Measurements from ENCODE around the gene AMDHD1. TPM values are rescaled to one million over a fixed set of nuclear protein-coding genes. Genes with fewer than 3 reads are reported as not detected.

Gene AMDHD1
- total and polyA plus RNA-seq, 2 of the 8 experiments (the other 6 are each of a cell fraction or from before 2014, with no cell fraction given): 0.14 TPM; not detected in 1

DNA sequence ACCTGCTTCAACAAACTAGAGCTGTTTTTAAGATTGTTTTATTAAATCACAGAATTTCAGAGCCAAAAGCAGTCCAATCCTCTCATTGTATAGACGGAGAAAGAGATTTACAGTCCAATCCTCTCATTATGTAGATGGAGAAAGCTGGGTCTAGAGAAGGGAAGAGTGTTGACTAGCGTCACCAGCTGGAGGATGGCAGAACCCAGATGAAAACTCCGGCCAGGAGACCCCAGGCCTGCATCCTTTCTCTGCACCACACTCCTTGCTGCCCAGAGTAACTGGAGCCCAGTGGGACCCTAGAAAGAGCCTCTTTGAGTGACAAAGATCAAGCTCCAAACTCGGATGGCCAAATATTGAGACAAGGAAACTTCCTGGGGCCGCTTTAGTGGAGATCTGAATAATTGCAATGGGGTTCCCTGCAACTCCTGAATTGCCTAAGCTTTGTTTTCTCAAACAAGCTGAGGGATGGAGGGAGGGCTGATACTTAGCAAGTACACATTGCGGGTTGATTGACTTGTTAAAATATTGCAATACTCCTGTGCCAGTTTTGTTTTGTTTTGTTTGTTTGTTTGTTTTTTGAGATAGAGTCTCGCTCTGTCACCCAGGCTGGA, 12.5 kb downstream of the AMDHD1 start:
- Histone ChIP-seq H2BK12ac (ENCODE audit: low read depth, low read length) (no peak overlapping the region), H3K9ac (replicated peaks in 1 of 4; ENCODE audit: extremely low read depth in 1 of 4, low read depth in 3 of 4, low read length in 3 of 4) (no peak overlapping the region), H3K4me2 (ENCODE audit: insufficient read depth in 1 of 2, low read depth in 2 of 2, low read length in 2 of 2) (no peak overlapping the region), H2BK120ac (replicated peaks; ENCODE audit: low read depth, low read length) (no peak overlapping the region), H3K27ac (ENCODE audit: low read depth, low read length) (no peak overlapping the region), H3K4me3 (ENCODE audit: extremely low read depth in 1 of 4, insufficient read depth in 2 of 4, low read depth in 3 of 4, low read length in 4 of 4) (no peak overlapping the region), H2BK20ac (ENCODE audit: low read length) (no peak overlapping the region), H4K5ac (ENCODE audit: insufficient read length, low read depth, low read length) (no peak overlapping the region), H2AK5ac (ENCODE audit: low read depth, low read length) (no peak overlapping the region), H3K18ac (ENCODE audit: extremely low read depth, low read length) (no peak overlapping the region), H4K91ac (replicated peaks; ENCODE audit: insufficient read length, low read length) (no peak overlapping the region), H3K14ac (ENCODE audit: insufficient read length) (no peak overlapping the region), H4K8ac (ENCODE audit: extremely low read depth, insufficient read depth, low read length) (no peak overlapping the region), H3K36me3 (ENCODE audit: control insufficient read depth in 2 of 4, insufficient read depth in 4 of 4, low read length in 3 of 4) (no peaks in the 10 kb centered on the region), H2BK5ac (ENCODE audit: low read depth, low read length) (no peak overlapping the region), H3K4ac (replicated peaks; ENCODE audit: insufficient read length, low read depth, low read length) (no peak overlapping the region), H4K20me1 (replicated peaks in 1 of 2; ENCODE audit: control insufficient read depth in 1 of 2, insufficient read depth in 2 of 2, low read length in 2 of 2) (no peaks in the 10 kb centered on the region), H3K23me2 (ENCODE audit: low read depth, low read length) (no peaks in the 10 kb centered on the region), H3K27me3 (replicated peaks in 1 of 4; ENCODE audit: control insufficient read depth in 3 of 4, extremely low read depth in 1 of 4, insufficient read depth in 3 of 4, low read length in 3 of 4) (no peaks in the 10 kb centered on the region), H3K56ac (replicated peaks; ENCODE audit: insufficient read length, low read depth, low read length) (no peak overlapping the region), H3K23ac (ENCODE audit: insufficient read length) (no peak overlapping the region), H3K4me1 (replicated peaks in 1 of 4; ENCODE audit: control insufficient read depth in 3 of 4, insufficient read depth in 4 of 4, low read length in 3 of 4) (peaks cover 2 to 5% (median 2%) of the 10 kb centered on the region in 4 experiments; a peak in 4 of 7 replicates), H2BK15ac (ENCODE audit: low read length) (no peak overlapping the region), H2AFZ (ENCODE audit: low read length) (no peak overlapping the region), H3K9me3 (ENCODE audit: insufficient read depth in 2 of 2, low read depth in 1 of 2, low read length in 1 of 2) (no peaks in the 10 kb centered on the region), H3K79me1 (ENCODE audit: low read depth, low read length) (no peaks in the 10 kb centered on the region), H3K79me2 (ENCODE audit: control insufficient read depth in 1 of 2, insufficient read depth in 2 of 2, low read length in 2 of 2) (no peaks in the 10 kb centered on the region)
- no peak for DNase-seq (ENCODE audit: low read depth in 1 of 2, low spot score in 2 of 2)
- ChIA-PET CTCF (ENCODE audit: partially characterized antibody) (interaction anchor here (0.7 to 17.8 kb wide), 13 partner anchors 10 to 561 kb away, joined by 3 to 149 read pairs (median 4); partner anchors contain the start of genes AMDHD1, CCDC38 and HAL), POLR2A (ENCODE audit: partially characterized antibody) (interaction anchor here (2.2 to 2.3 kb wide), 2 partner anchors 12 to 13 kb away, joined by 6 to 8 read pairs; partner anchors contain the start of genes AMDHD1 and CCDC38)
- no peak for FAIRE-seq
- WGBS, 2 experiments (ENCODE audit: extremely low coverage in 1 of 2, insufficient coverage in 1 of 2, insufficient read length in 1 of 2, insufficient replicate concordance in 2 of 2, low coverage in 1 of 2, low lambda C conversion rate in 2 of 2, missing lambda C conversion rate in 1 of 2): 81% methylated on average over 7 of the region's 7 CpGs; no CpG with 5 or more reads in 1 of the 2 experiments
- TF ChIP-seq CHD1 (IDR thresholded peaks at IDR 0.05; ENCODE audit: low read depth, low read length): no peak
- TF ChIP-seq KDM4A (IDR thresholded peaks at IDR 0.05; ENCODE audit: low read depth, low read length, severe bottlenecking): no peak
- TF ChIP-seq SP4 (IDR thresholded peaks at IDR 0.05; ENCODE audit: low read length): no peak
- no peak for TF ChIP-seq SIX5 (IDR thresholded peaks at IDR 0.05; ENCODE audit: low read depth, low read length)
- TF ChIP-seq, protein P1, sequence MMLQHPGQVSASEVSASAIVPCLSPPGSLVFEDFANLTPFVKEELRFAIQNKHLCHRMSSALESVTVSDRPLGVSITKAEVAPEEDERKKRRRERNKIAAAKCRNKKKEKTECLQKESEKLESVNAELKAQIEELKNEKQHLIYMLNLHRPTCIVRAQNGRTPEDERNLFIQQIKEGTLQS (IDR thresholded peaks at IDR 0.05; ENCODE audit: insufficient read depth, low read depth, low read length): no peak
- TF ChIP-seq RAD21 (IDR thresholded peaks at IDR 0.05 in 1 of 2, conservative IDR thresholded peaks at IDR 0.05 in 1 of 2; ENCODE audit: low read depth in 2 of 2, low read length in 2 of 2): peak in 1 of 2 experiments; percentile 13; a peak in 1 of 4 replicates
- TF ChIP-seq CBX8 (IDR thresholded peaks at IDR 0.05; ENCODE audit: borderline replicate concordance, low read depth, low read length): no peak
- no peak for TF ChIP-seq TAF1 (IDR thresholded peaks at IDR 0.05; ENCODE audit: low read depth, low read length)
- TF ChIP-seq, protein P2, sequence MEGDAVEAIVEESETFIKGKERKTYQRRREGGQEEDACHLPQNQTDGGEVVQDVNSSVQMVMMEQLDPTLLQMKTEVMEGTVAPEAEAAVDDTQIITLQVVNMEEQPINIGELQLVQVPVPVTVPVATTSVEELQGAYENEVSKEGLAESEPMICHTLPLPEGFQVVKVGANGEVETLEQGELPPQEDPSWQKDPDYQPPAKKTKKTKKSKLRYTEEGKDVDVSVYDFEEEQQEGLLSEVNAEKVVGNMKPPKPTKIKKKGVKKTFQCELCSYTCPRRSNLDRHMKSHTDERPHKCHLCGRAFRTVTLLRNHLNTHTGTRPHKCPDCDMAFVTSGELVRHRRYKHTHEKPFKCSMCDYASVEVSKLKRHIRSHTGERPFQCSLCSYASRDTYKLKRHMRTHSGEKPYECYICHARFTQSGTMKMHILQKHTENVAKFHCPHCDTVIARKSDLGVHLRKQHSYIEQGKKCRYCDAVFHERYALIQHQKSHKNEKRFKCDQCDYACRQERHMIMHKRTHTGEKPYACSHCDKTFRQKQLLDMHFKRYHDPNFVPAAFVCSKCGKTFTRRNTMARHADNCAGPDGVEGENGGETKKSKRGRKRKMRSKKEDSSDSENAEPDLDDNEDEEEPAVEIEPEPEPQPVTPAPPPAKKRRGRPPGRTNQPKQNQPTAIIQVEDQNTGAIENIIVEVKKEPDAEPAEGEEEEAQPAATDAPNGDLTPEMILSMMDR (IDR thresholded peaks at IDR 0.05; ENCODE audit: control extremely low read depth in 1 of 3, insufficient read depth in 1 of 3, low read depth in 1 of 3, low read length in 3 of 3): 0 out of 4 replicates have a peak, but pooled peaks of 1 of the 3 experiments have one; percentile 1
